Stimulated activated CD8-positive, alpha-beta memory T cell treated with anti-CD3 and anti-CD28 coated beads, Interleukin-12 subunit alpha, Interleukin-12 subunit beta, amount 100 ng/mL, for 24 hours (primary cell): ENCODE results near the gene TGDS.

ENCODE experiments used
- DNase-seq: peaks from one replicate; pipeline ENCODE4 v3.0.0-alpha.2; 2020; ENCODE audit errors: extremely low read depth

TGDS gene

DNA sequence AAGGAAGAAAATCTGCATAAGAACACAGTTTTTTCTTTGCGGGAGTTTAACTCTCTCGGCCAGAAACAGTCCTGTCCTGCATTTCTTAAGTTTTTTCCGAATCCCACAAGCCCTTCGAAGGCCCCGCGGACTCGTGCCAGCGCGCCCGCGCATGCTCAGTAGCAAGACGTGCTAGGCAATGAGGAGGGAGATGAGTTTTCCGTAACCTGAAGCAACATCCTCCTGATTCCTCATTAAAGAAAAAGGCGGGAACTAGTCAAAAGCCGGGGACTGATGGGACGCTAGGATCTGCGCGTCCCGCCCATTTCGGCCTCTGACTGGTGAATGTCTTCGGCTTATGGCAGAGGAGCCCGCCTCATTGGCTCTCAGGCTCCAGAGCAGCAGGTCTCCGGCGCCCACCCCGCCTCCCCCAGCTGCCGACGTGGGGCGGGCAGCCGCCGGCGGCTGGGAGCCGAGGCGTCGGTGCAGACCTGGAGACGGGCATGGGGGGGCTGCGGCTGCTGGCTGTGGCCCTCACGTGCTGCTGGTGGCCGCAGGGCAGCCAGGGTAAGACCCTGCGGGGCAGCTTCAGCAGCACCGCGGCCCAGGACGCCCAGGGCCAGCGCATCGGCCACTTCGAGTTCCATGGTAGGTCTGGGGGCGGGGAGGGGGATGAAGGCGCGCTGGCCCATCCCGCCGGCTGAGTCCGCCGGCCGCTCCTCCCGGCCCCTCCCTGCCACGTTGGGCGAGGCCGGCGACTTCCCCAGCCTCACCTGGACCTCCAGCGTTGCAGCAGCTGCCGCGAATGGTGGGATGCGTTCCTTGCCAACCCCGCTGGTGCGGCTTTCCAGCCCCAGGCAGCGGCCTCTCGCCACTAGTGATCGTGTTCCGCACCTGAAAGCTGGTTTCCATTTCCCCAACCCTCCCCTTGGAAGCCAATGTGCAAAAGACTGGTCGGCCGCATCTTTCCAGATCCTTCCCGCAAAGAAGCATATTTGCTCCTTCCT, 5.8 kb upstream of the TGDS start, which contains the start of gene GPR180:
Gene GPR180 (plus strand): TSS at position 412 of the 986 bp plus-strand sequence. CDS start 71 bp downstream, at position 483.
- DNase-seq = peak; percentile 75

GRCh38 chr13:94599877-94600276, 3.9 kb upstream of the TGDS start:
- no peak for DNase-seq

GRCh38 chr13:94598281-94598680, 2.3 kb upstream of the TGDS start:
- DNase-seq = no peak

GRCh38 chr13:94596575-94596971, 621 bp upstream of the TGDS start:
- DNase-seq = no peak

DNA sequence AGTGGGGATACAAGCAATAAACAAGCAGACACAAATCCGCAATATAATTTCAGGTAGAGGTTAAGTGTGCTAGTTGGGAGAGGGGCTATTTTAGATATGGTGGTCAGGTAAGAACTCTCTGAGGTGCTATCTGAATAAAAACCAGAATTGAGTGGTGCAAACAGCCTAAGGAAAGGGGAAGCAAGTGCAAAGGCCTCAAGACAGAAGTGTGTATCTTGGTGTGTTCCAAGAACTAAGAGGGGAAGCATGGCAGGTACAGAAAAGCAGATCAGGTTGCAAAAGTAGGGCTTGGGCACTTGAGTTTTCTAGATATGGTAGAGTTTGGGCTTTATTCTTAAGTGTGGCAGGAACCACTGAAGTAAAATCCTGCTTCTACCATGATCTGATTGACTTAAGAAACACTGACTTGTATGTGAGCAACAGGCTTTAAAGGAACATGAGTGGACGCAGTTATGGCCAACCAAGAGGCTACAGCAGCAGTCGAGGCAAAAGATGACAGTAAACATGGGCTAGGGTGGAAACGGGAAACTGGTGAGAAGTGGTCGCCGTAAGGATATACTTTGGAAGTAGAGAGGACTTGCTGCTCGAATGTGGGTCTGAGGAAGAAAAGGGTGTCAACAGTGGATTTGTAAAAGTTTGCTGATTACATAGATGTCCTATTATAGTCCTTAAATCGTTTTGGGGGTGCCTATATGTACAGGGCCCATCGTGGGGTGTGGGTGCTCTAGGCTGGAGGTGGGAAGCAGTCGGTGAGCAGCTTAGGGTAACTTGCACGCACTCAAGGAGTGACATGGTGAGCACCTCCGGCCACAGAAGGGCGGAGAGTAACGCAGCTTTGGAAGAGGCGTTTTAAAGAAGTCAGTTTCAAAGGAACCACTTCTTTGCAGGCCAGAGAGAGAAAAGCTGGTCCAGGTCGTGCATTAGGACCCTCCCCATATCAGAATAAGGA, 677 bp downstream of the TGDS start:
- no peak for DNase-seq

DNA sequence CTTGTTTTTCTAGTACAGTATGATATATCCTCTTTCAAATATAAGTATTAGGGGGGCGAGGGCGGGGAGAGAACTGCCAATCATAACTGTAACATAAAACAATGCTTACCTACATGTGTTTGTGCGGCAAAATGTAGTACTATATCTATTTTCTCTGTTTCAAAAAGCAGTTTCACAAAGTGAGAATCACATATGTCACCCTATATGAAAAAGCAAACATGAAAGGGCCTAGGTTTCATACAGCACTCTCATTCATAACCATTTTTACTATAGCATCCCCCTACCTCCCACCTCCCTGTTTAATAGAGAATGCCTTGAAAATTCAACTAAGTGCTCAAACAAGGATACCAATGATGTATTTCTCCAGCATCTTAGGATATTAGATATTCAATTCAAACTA, 5.2 kb downstream of the TGDS start:
- no peak for DNase-seq

DNA sequence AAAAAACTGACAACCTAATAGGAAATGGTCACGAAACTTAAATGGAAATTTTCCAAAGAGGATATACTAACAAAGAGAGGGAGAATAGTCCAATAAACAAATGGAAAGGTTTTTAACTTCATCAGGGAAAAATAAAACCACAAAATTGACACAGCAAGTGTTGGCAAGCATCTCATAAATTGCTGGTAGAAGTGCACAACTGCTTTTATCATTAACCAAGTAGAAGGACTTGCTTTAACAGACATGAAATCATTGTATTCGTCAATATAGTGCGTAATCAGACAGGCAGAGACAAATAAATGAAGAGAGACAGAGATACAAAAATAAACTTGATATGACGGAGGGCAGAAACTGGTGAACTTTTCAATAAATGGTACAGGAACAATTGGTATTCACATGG, 7.4 kb downstream of the TGDS start:
- no peak for DNase-seq

DNA sequence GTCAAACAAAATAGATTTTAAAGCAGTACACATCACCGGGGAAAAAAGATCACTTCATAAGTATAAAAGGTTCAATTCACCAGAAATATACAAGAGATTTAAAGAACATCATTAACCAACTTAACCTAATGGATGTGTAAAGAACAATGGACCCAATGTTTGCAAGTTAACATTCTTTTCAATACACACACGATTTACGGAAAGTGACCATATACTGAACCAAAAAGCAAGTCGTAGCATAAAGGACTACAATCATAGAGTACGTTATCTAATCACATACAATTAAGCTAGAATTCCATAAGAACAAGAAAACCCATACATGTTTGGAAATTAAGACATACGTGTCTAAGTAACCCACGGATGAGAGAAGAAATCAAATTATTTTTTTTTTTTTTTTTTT, 9.6 kb downstream of the TGDS start:
- no peak for DNase-seq

DNA sequence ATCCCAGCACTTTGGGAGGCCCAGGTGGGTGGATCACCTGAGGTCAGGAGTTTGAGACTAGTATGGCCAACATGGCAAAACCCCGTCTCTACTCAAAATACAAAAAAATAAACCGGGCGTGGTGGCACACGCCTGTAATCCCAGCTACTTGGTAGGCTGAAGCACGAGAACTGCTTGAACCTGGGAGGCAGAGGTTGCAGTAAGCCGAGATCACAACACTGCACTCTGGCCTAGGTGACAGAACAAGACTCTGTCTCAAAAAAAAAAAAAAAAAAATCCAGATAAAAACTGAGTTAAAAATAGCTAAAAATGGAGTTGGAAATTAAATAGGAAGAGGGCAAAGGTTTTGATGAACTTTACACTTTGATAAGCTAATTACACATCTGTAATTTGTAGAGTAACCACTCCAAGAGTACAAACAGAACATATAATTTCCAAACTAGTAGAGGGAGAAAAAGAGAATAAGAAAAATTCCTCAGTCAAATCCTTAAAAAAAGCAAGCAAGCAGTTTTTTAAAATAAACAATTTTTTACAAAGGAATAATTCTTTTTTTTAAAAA, 10.3 kb downstream of the TGDS start:
- no peak for DNase-seq

- DNase-seq = no peak
Measured at GRCh38 chr13:94583926-94584325, 12.0 kb downstream of the TGDS start.

DNA sequence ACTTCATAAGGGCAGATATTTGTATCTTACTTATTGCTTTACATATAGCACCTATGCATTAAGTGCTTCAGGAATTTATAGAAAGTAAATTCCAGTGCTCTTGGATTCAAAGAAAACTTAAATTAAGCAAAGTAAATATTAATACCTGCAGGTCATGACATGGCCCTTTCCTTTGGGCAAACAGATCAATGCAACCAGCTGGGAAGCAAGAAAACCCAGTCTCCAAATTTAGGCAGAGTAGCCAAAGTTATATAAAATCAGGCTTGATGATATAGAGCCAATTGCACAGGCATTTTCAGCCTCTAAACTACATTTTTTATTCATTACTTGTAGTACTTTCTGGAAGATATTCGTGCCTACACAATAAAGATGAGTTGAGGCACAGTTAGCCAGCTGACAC, 16.9 kb downstream of the TGDS start:
- DNase-seq = no peak

DNA sequence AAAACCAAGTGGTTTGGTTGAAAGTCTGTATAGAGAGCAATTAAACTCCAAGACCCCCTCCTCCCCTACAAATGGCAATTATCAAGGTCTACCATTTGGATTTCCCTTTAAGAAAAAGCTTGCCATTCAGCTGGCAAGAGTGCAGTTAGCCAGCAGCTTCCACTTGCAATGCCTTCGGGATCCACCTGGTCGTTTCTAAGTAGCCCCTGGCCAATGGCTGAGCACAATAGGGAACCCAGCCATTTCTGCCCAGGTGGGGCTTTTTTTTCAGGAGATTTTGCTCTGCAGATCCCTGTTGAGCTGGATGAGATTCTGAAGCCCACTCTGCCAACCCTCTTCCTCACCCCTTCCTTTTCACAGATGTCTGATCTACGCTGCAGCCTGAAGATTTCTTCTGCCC, 26.3 kb downstream of the TGDS start:
- DNase-seq = no peak

DNA sequence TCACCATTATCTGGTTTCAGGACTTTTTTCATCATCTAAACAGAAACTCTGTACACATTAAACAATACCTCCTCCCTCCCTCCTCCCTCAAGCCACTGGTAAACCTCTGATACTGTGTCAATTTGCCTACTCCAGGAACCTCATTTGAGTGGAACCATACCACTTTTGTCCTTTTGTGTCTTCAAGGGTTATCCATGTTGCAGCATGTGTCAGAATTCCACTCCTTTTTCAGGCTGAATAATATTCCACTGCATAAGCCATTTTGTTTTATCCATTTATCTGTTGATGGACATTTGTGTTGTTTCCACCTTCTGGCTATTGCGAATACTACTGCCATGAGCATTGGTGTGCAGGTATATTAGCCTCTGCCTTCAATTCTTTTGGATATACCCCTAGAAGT, 27.5 kb downstream of the TGDS start:
- DNase-seq = no peak

DNA sequence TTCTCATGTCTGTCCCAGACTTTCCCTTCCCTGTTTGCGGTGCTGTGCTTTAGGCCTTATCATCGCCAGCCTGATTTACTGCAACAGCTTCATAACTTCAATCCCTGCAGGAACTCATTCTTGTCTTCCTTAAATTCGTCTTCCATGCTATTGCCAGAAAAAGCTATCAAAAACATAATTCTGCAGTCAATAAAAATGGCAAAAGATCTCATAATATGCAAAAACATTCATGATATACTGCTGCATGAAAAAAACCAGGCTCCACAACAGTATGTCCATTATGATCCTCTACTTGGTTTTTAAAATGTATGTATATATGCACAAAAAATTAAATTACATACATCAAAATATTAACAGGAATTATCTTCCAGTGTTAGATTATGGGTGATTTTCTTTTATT, 28.4 kb downstream of the TGDS start:
- DNase-seq = no peak

DNA sequence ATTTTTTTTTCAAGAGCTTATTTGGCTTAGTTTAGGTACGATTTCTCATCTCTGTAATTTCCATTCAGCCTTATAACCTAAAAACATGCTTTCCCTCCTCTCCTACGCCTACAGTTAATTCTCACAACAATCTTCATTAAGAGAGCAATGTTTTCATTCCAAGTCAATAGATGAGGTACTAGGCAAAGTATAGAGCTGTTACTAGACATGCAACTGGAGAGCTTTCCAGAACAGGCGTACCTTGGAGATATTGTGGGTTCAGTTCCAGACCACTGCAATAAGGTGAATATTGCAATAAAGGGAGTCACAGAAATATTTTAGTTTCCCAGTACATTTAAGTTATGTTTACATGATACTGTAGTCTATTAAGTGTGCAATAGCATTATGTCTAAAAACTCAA, 34.8 kb downstream of the TGDS start:
- DNase-seq = no peak

DNA sequence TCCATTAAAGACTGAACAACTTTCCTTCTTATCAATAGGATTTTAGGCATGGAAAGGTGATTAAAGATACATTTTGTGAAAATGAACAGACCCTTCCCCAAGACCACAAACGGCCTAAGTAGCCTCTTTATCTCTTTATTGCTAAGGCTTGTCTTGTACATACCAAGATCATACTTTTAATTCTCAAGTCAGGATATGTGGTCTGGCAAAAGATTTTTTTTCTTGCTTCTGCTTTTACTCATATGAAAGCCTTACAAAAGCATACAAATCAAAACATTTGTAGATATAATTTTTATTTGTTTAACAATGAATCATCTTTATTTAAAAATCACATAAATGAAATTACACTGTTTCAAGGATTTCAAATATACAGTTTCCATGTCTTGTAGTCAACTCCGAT, 35.8 kb downstream of the TGDS start:
- DNase-seq = no peak

GRCh38 chr13:94559222-94559795, 36.6 kb downstream of the TGDS start:
- DNase-seq = no peak

DNA sequence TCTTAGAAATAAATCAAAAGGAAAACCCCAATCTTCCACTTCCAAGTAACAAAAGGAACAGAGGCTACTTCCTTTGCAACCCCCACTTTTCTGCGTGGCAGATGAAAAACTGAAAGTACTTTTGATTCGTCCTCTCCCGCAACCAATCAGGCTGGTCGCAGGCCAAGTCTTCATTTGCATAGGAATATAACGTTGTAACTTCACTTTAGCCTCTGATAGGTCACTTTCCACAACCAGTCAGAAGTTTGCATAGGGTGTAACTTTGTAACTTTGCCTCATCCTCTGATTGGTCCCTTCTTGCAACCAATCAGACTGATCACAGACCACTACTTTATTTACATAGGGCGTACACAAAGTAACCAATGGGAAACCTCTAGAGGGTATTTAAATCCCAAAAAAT, 37.2 kb downstream of the TGDS start:
- no peak for DNase-seq

GRCh38 chr13:94557684-94558235, 38.2 kb downstream of the TGDS start:
- DNase-seq = no peak

- no peak for DNase-seq
Measured at GRCh38 chr13:94556621-94557020, 39.3 kb downstream of the TGDS start.

DNA sequence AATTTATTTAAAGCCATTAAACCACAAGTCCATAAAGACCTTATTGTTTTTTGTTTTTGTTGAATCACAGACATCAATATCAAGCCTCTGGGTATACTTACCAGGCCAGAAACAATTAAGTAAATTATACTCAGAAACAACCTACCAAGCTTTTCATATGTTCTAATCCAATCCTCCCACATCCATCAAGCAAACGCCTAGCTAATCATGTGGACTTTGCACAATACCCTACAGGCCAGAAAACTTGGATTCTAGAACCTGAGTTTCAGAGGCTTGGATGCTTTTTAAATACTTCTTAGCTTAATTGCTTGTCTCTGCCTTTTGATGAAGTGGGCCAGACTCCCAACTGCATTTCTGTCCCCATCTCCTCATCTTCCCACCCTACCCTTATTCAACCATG, 39.9 kb downstream of the TGDS start:
- no peak for DNase-seq

DNA sequence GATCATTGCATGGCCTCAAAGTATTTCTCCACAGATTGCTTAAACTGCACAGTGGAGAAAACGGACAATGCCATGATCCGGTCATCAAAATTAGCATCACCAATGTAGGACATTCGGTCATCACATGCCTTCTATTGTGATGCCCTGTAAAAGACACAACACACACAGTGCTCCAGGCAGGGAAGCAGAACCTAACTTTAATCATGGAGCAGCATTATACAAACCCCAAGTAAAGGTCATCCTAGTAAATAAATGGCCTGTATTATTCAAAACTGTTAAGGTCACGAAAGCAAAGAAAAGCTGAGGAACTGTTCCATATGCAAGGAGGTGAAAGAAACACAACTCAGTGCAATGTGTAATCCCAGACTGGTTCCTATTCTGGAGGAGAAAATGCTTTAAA, 42.2 kb downstream of the TGDS start:
- no peak for DNase-seq
